Lower leg skin (tissue), 3 donors: Measurements from ENCODE around the gene PSME3.

Experiments
- CTCF ChIP-seq, 3 donors: fragments of 450-650 bp; IDR thresholded peaks; one replicate each; pipeline ENCODE4 v1.5.1; 2016; ENCODE audit warnings: antibody characterized with exemption in 3 of 3, mild to moderate bottlenecking in 3 of 3, moderate library complexity in 2 of 3
- POLR2A ChIP-seq, 2 donors: fragments of 450-650 bp; IDR thresholded peaks; one replicate each; pipeline ENCODE4 v1.6.1; 2016 to 2017; ENCODE audit warnings: antibody characterized with exemption in 2 of 2, mild to moderate bottlenecking in 1 of 2, moderate library complexity in 1 of 2

GRCh38 chr17:42849451-42850181 lies 16.4 kb downstream of the PSME3 start:
- no peak for TF ChIP-seq CTCF (IDR thresholded peaks at IDR 0.05)
- no peak for TF ChIP-seq POLR2A (IDR thresholded peaks at IDR 0.05)
